Ammon's horn (tissue), 1 donor: ENCODE measurements around the gene EPC2.

Source experiments
- DNase-seq: peaks from one replicate; pipeline ENCODE4 v3.0.0-alpha.2; 2016; ENCODE audit warnings: low spot score

Gene EPC2

DNA sequence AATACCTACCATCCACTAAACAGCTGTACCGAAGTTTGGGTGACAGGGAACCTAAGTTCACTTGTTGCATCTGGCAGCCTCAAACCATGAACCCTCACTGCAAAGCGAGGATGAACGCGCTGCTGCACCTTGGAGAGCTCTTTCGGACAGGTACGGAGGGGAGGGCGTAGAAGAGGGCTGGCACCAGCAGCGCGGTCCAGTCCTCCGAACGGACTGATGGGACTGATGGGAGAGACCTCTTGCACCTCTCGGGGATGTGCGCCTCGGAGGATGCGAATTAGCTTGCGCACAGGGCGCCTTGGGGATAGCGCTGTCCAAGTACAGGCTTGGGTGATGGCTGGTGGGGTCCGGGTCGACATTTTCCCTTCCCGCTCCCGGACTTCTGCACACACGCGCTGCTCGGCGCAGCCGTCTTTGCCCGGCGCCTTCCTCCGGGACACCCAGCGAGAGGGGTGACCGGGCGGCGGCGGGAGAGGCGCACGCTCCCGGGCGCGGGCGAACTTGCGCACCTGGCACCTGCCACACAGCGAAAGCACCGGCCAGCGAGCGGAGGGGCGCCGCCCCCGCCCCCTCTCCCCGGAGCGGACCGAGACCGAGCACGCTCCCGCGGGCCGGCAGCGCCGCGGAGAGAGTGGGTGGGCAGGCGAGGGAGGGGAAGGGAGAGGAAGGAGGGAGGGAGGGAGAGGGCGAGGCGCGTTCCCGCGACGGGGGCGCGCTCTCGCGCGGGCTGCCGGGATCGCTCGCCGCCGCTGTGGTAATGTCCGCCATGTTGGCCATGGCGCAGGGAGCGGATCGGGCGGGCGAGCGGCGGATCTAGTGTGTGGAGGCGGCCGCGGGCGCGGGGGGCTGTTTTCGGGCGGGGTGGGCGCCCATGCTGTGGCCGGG lies at the start of gene EPC2:
TSS of gene EPC2 (plus strand) at position 754 of the 885 bp plus-strand sequence. CDS start 267 bp downstream, outside the sequence.
- DNase-seq, result peak; percentile 91

DNA sequence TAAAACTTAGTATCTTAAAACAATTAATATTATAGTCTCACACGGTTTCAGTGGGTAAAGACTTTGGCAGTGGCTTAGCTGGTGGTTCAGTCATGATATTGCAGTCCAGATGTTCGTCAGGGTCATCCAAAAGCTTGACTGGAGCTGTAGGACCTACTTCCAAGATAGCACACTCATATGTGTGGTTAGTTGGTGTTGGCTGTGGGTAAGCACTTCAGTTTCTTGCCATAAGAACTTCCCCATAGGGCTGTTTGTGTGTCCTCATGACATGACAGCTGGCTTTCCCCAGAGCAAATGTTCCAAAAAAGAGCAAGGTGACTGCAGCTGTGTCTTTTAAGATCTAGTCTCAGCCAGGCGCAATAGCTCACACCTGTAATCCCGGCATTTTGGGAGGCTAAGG lies 48.5 kb upstream of the EPC2 start:
- no peak for DNase-seq

- no peak for DNase-seq
Measured at GRCh38 chr2:148599109-148599991, 45.2 kb upstream of the EPC2 start.

DNA sequence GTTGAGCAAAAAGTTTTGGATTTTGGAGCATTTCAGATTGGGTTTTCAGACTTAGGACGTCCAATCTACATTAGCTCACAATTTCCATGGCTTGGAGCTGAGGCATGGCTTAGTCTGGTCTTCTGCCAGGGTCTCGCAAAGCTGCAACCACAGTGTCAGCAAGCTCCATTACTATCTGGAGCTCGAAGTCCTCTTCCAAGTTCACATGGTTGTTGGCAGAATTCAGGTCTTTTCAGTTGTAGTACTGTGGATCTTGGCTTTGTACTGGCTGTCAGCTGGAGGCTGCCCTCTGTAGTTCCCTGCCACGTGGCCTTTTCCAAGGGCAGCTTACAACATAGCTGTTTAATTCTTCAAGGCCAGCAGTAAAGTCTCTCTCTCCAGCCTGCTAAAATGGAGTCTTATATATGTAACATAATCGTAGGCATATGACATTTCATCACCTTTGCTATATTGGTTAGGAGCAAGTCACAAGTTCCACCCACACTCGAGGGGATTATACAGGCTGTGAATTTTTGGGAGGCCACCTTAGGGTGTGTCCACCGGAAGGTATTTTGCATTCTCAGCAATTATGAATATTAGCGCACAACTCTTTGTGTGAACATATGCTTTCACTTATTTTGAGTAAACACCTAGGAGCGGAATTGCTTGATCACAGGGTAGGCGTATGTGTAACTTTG lies 41.5 kb upstream of the EPC2 start:
- DNase-seq, result no peak

- DNase-seq, result no peak
Measured at GRCh38 chr2:148603562-148603920, 41.0 kb upstream of the EPC2 start.

GRCh38 chr2:148604927-148605326 lies 39.6 kb upstream of the EPC2 start:
- DNase-seq, result no peak

GRCh38 chr2:148607566-148607965 lies 37.0 kb upstream of the EPC2 start:
- DNase-seq, result no peak

DNA sequence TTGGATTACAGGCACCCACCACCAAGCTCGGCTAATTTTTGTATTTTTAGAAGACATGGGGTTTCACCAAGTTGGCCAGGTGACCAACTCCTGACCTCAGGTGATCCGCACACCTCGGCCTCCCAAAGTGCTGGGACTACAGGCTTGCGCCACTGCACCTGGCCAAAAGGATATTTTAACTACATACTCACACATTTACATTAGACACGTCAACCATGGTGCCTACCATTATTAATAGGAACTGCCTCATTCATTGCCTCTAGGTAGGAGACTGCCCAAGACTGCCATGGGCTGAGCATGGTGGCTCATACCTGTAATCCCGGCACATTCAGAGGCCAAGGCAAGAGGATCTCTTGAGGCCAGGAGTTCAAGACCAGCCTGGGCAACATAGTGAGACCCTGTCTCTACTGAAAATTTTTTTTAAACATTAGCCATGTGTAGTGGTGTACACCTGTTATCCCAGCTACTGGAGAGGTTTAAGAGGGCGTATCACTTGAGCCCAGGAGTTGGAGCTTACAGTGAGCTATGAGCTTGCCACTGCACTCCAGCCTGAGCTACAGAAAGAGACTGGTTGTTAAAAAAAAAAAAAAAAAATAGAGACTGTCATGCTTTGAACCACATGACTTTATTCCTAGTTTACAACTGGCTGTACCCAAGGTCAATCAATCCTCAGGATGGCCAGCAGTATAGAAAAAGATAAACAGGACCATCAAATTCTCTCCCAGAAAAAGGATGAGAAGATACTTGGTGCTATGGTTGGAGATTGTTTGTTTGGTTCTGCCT lies 31.1 kb upstream of the EPC2 start:
- no peak for DNase-seq

DNA sequence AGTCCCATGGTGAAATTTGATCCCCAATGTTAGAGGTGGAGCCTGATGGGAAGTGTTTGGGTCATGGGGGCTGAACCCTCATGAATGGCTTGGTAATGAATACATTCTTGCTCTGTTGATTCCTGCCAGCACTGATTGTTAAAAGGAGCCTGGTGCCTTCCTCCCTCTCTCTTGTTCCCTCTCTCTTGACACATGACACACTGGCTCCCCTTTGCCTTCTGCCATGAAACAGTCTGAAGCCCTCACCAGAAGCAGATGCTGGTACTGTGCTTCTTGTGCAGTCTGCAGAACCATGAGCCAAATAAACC lies 30.6 kb upstream of the EPC2 start:
- peak; percentile 4 for DNase-seq

GRCh38 chr2:148614322-148615049 lies 30.1 kb upstream of the EPC2 start:
- peak; percentile 59 for DNase-seq

GRCh38 chr2:148615381-148615841 lies 29.1 kb upstream of the EPC2 start:
- DNase-seq, result peak; percentile 63

- no peak for DNase-seq
Measured at GRCh38 chr2:148616662-148617061, 27.9 kb upstream of the EPC2 start.

DNA sequence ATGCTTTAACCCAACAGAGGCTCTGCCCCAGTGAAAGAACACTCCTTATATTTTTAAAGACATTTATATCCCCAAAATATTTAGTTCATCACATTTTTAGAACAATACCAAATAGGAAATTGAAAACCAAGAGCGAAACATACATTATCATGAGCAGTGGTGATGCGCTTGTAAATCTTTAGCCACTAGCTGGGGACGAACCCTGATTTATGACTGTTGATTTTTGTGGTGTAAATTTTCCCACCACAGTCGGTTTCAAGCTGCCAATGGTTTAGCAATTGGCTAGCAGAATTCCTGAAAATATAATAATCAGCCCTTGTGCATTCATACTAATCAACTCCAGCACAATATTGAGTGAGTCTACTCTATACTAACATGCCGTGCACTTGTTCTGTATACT lies 27.3 kb upstream of the EPC2 start:
- DNase-seq, result no peak

- no peak for DNase-seq
Measured at GRCh38 chr2:148619560-148620195, 24.9 kb upstream of the EPC2 start.

GRCh38 chr2:148622366-148622765 lies 22.2 kb upstream of the EPC2 start:
- peak; percentile 23 for DNase-seq

DNA sequence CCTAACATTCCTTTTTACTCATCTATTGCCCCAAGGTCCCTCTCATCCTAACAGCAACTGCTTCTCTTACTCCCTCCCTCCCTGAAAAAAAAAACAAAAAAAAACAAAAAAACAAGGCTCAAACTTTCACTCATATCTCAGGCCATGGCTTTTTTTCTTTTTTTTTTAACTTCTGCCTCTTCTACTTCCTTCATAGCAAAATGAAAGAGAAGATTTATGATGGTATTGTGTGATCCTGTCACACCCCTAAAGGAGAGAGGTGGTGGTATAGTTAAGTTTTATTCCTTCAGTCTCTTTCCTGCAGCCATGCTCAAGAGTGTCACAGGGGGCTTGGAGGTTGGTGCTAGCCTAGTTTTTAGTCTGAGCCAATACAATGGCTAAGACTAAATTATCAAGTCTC lies 21.5 kb upstream of the EPC2 start:
- DNase-seq, result no peak

DNA sequence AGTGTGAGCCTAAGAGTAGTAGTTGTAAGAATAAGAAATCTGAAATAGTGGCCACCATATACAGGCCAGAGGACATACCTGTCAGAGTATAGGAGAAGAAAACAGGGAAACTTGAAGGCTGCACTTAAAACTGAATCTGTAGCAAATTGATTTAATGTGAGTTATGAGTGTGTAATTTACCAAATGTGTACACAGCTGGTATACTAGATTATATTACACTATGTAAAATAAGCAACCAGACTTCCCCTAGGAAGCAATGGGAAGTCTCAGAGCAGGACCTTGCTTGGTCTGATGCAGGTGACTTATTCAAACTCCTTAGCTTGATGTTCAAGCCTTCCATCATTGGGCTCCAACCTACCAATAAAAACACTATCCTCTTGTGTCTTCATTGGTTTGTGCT lies 17.3 kb upstream of the EPC2 start:
- no peak for DNase-seq

DNA sequence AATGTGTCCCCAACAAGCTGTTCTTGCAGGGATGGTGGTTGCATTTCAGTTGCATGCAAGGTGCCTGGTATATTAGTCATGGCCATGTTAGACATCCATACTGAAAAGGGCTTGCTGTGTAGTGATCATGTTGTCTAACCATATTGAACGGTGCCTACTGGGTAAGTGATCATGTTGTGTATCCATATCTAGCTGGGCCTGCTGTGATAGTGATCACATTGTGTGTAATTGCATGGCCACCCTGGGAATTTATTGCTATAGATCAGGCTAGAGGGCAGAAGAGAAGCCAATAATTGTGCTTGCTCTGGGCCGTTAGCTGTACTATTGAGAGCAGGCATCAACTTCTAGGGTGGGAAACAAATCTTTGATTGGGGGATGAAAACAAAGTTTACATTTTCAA lies 9.8 kb upstream of the EPC2 start:
- no peak for DNase-seq

GRCh38 chr2:148638543-148638942 lies 6.0 kb upstream of the EPC2 start:
- no peak for DNase-seq

- peak; percentile 72 for DNase-seq
Measured at GRCh38 chr2:148640767-148641166, 3.8 kb upstream of the EPC2 start.
